T1000 (cell line): ENCODE data around the gene GLDN.

ENCODE experiments used
- DNase-seq: peaks from one replicate; lab custom pipeline; 2025; ENCODE audit warnings: mixed read lengths; lab: John Stamatoyannopoulos, UW

The GLDN gene

GRCh38 chr15:51356983-51357382, 15.5 kb downstream of the GLDN start:
- DNase-seq: no peak

GRCh38 chr15:51359981-51360380, 18.5 kb downstream of the GLDN start:
- no peak for DNase-seq

GRCh38 chr15:51363383-51363782, 21.9 kb downstream of the GLDN start:
- DNase-seq: no peak

- no peak for DNase-seq
Observed at GRCh38 chr15:51365417-51365816, 24.0 kb downstream of the GLDN start.

- DNase-seq: no peak
Observed at GRCh38 chr15:51366071-51366470, 24.6 kb downstream of the GLDN start.

GRCh38 chr15:51366920-51367319, 25.5 kb downstream of the GLDN start:
- DNase-seq: no peak

GRCh38 chr15:51367322-51367976, 26.0 kb downstream of the GLDN start:
- no peak for DNase-seq

GRCh38 chr15:51368307-51368706, 26.9 kb downstream of the GLDN start:
- DNase-seq: no peak

GRCh38 chr15:51368751-51369450, 27.4 kb downstream of the GLDN start:
- no peak for DNase-seq

- no peak for DNase-seq
Observed at GRCh38 chr15:51369451-51369761, 28.0 kb downstream of the GLDN start.

GRCh38 chr15:51371266-51371665, 29.8 kb downstream of the GLDN start:
- no peak for DNase-seq

- DNase-seq: no peak
Observed at GRCh38 chr15:51374131-51374530, 32.7 kb downstream of the GLDN start.

GRCh38 chr15:51375966-51376640, 34.6 kb downstream of the GLDN start:
- DNase-seq: no peak

GRCh38 chr15:51377038-51377786, 35.8 kb downstream of the GLDN start:
- no peak for DNase-seq

GRCh38 chr15:51378406-51378805, 37.0 kb downstream of the GLDN start:
- DNase-seq: no peak

GRCh38 chr15:51379390-51379789, 37.9 kb downstream of the GLDN start:
- DNase-seq: no peak

- peak; percentile 50 for DNase-seq
Observed at GRCh38 chr15:51380999-51381806, 39.7 kb downstream of the GLDN start.

GRCh38 chr15:51382787-51383186, 41.3 kb downstream of the GLDN start:
- no peak for DNase-seq

GRCh38 chr15:51386029-51386428, 44.6 kb downstream of the GLDN start:
- DNase-seq: no peak

- no peak for DNase-seq
Observed at GRCh38 chr15:51386486-51386885, 45.0 kb downstream of the GLDN start.

- DNase-seq: no peak
Observed at GRCh38 chr15:51386960-51387698, 45.7 kb downstream of the GLDN start.
